NOMO-1 (cell line): ENCODE data around the gene PCDHGA5.
"Not testable (repeated sequence)": the region's sequence is repeated elsewhere in the genome, so short reads cannot be mapped to it uniquely, and the experiment has no call there.

Experiments
- DNase-seq, 2 experiments: peaks; one replicate each; lab custom pipeline; 2025; ENCODE audit not compliant: unreplicated experiment in 2 of 2; lab: John Stamatoyannopoulos, UW

Gene PCDHGA5

GRCh38 chr5:141363952-141364660 is at the start of gene PCDHGA5:
Gene PCDHGA5, plus strand, starts transcription at chr5:141364162. Its CDS starts 169 bp downstream, at chr5:141364331.
- no peak for DNase-seq

GRCh38 chr5:141316963-141317362 is 47.0 kb upstream of the PCDHGA5 start:
- not testable (repeated sequence) for DNase-seq

GRCh38 chr5:141319202-141319601 is 44.8 kb upstream of the PCDHGA5 start:
- DNase-seq: no peak

GRCh38 chr5:141319699-141320098 is 44.3 kb upstream of the PCDHGA5 start:
- DNase-seq: no peak

GRCh38 chr5:141320225-141321169 is 43.5 kb upstream of the PCDHGA5 start, which contains the start of gene TAF7:
Gene TAF7, minus strand, starts transcription at chr5:141320784. Its CDS starts 740 bp downstream, at chr5:141320044.
- peak; percentile 86 to 90 for DNase-seq

GRCh38 chr5:141322261-141322660 is 41.7 kb upstream of the PCDHGA5 start:
- DNase-seq: no peak

GRCh38 chr5:141326088-141326854 is 37.7 kb upstream of the PCDHGA5 start:
- DNase-seq: peak; percentile 39 to 53

GRCh38 chr5:141328231-141328630 is 35.7 kb upstream of the PCDHGA5 start:
- no peak for DNase-seq

GRCh38 chr5:141330299-141331080 is 33.5 kb upstream of the PCDHGA5 start, which contains the start of gene PCDHGA1:
Gene PCDHGA1, plus strand, starts transcription at chr5:141330514.
- no peak for DNase-seq

GRCh38 chr5:141332571-141332970 is 31.4 kb upstream of the PCDHGA5 start:
- not testable (repeated sequence) for DNase-seq

GRCh38 chr5:141338538-141339306 is 25.2 kb upstream of the PCDHGA5 start, which contains the start of gene PCDHGA2:
Gene PCDHGA2, plus strand, starts transcription at chr5:141338760.
- no peak for DNase-seq

GRCh38 chr5:141340781-141341354 is 23.1 kb upstream of the PCDHGA5 start:
- not testable (repeated sequence) for DNase-seq

GRCh38 chr5:141342773-141343172 is 21.2 kb upstream of the PCDHGA5 start:
- no peak for DNase-seq

GRCh38 chr5:141343242-141343952 is 20.6 kb upstream of the PCDHGA5 start, which contains the start of gene PCDHGA3:
Gene PCDHGA3, plus strand, starts transcription at chr5:141343829. Its CDS starts 205 bp downstream, at chr5:141344034.
- DNase-seq: no peak

- DNase-seq: no peak
Measured at GRCh38 chr5:141343953-141344463, 20.0 kb upstream of the PCDHGA5 start.

- no peak for DNase-seq
Measured at GRCh38 chr5:141345327-141345726, 18.6 kb upstream of the PCDHGA5 start.

GRCh38 chr5:141346017-141346416 is 17.9 kb upstream of the PCDHGA5 start:
- DNase-seq: not testable (repeated sequence)
